Large intestine (tissue), 3 donors: ENCODE data around the gene MEPCE. TPM values are rescaled to one million over a fixed set of nuclear protein-coding genes. Genes with fewer than 3 reads are reported as not detected.

Experiments used
- DNase-seq, 2 donors: peaks; one replicate each; pipeline versions ENCODE4 v3.0.0 to v3.0.0-alpha.2; 2013
- H3K27ac ChIP-seq: one replicate; pipeline ENCODE4 v1.5.1; 2013; ENCODE audit warnings: low read length
- H3K27me3 ChIP-seq: 2 replicates; pipeline ENCODE4 v1.6.1; 2013; ENCODE audit warnings: low read length; ENCODE audit not compliant: control insufficient read depth, insufficient read depth
- H3K36me3 ChIP-seq: 2 replicates; pipeline ENCODE4 v1.6.1; 2013; ENCODE audit warnings: low read length; ENCODE audit not compliant: control insufficient read depth, insufficient read depth
- H3K4me1 ChIP-seq: one replicate; pipeline ENCODE4 v1.6.1; 2013; ENCODE audit warnings: low read length; ENCODE audit not compliant: control insufficient read depth, insufficient read depth
- H3K4me3 ChIP-seq: one replicate; pipeline ENCODE4 v1.5.1; 2013; ENCODE audit warnings: low read length
- H3K9me3 ChIP-seq: one replicate; pipeline ENCODE4 v1.6.1; 2013; ENCODE audit warnings: mild to moderate bottlenecking, low read depth, low read length, moderate library complexity; ENCODE audit not compliant: control insufficient read depth
- WGBS: methylation state at CpG from one replicate; pipeline ENCODE4 v1.1.5; 2013; ENCODE audit warnings: low lambda C conversion rate; ENCODE audit not compliant: insufficient coverage; 5-methylcytosine and 5-hydroxymethylcytosine counted together
- polyA plus RNA-seq: library from polyadenylated mRNA; unstranded; fragments of 120-200 nt; gene quantifications from one replicate; pipeline ENCODE4 v1.2.1, GENCODE V29; 2013

MEPCE gene
- polyA plus RNA-seq, 1 donor: 37.6 TPM

DNA sequence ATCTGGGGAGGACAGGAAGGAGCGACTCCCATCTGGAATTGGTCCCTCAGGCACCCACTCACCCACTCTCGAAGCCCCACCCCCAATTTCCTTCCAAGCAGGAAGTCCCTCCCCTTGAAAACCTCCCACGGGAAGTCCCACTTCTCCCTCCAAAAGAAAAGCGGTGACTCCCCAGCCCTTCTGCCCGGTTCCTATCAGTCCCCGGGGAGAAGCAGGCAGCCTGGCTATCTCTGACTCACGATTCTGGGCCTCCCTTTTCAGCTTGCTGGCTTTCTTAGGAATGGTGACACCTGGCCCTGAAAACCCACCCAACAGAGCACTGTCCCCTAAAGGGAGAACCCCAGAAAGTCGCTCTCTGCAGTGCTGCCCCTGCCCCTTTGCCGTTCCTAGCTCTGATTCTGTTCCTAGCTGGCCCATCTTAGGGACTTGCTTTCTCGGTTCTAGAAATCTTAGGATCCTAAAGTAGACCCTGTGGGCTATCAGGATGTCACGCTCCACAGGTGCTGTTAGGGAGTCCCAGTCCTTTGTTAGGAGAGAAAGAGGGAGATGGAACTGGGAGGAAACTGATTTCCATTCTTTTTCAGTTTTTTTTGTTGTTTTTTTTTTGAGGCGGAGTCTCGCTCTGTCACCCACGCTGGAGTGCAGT is 43.3 kb downstream of the MEPCE start:
- Histone ChIP-seq H3K36me3 (peaks cover 45% of the 10 kb centered on the region), H3K4me1 (peaks cover 24% of the 10 kb centered on the region), H3K9me3 (no peaks in the 10 kb centered on the region), H3K27ac (no peak overlapping the region), H3K4me3 (no peak overlapping the region), H3K27me3 (no peaks in the 10 kb centered on the region)
- DNase-seq: no peak
- WGBS: 100% methylated on average over 1 of the region's 14 CpGs

DNA sequence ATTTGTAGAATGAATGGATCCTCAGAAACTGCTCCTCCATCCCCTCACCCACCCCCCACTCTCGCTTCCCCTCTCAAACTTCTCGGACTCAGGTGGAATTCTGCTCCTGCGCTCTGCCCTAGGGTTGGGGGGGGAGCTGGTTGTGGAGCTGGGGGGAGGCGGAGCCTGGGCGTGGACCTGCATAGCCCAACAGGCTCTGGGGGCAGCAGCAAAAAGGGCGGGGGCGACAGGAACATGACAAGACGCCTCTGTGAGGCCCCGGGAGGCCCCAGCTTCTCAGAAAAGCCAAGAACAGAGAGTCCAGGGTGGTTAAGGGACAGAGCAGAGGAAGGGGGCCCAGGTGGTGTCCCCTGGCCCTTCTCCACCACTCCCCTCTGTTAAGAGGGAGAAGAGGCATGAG is 45.9 kb downstream of the MEPCE start:
- no peaks in the 10 kb centered on the region for H3K9me3 ChIP-seq
- peak overlapping the region; percentile 26 for H3K27ac ChIP-seq
- no CpG with 5 or more reads among the region's 9 CpGs for WGBS
- peaks cover 22% of the 10 kb centered on the region for H3K4me1 ChIP-seq
- peaks cover 33% of the 10 kb centered on the region for H3K36me3 ChIP-seq
- H3K4me3 ChIP-seq: peak overlapping the region; percentile 14
- no peaks in the 10 kb centered on the region for H3K27me3 ChIP-seq
- peak; percentile 37 to 65 for DNase-seq

DNA sequence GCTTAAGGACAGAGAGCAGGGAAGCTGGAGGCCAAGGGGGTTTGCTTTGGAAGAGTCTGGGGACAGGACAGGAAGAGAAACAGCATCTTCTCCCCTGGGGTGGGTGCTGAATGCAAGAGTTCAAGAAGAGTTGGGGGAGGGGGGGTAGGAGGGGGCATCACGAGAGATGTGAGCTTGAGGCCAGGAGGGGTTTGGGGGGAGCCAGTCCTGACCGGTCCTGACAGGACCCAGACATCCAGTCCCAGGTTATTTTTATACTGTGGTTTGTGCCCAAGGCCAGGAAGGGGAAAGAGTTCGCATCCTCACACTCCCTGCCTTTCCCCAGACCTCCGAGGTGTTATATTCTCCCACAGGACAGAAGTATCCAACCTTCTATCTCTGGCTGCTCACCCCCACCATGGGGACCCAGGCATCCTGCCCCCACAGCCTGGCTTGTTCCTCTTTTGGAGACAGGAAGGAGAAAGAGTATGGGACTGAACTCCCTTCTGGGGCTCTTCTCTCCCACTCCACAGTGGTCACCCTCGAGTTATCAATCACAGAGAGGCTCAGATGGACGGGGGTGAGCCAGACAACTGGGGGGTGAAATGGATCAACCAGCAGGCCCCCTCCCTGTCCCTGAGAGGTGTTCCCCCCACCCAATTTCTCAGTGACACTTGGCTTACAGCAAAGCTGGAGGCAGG is 46.6 kb downstream of the MEPCE start:
- WGBS: no CpG with 5 or more reads among the region's 6 CpGs
- peak overlapping the region; percentile 14 for H3K4me3 ChIP-seq
- DNase-seq: no peak
- H3K4me1 ChIP-seq: peaks cover 22% of the 10 kb centered on the region
- H3K9me3 ChIP-seq: no peaks in the 10 kb centered on the region
- peaks cover 29% of the 10 kb centered on the region for H3K36me3 ChIP-seq
- H3K27ac ChIP-seq: peak overlapping the region; percentile 26
- no peaks in the 10 kb centered on the region for H3K27me3 ChIP-seq

DNA sequence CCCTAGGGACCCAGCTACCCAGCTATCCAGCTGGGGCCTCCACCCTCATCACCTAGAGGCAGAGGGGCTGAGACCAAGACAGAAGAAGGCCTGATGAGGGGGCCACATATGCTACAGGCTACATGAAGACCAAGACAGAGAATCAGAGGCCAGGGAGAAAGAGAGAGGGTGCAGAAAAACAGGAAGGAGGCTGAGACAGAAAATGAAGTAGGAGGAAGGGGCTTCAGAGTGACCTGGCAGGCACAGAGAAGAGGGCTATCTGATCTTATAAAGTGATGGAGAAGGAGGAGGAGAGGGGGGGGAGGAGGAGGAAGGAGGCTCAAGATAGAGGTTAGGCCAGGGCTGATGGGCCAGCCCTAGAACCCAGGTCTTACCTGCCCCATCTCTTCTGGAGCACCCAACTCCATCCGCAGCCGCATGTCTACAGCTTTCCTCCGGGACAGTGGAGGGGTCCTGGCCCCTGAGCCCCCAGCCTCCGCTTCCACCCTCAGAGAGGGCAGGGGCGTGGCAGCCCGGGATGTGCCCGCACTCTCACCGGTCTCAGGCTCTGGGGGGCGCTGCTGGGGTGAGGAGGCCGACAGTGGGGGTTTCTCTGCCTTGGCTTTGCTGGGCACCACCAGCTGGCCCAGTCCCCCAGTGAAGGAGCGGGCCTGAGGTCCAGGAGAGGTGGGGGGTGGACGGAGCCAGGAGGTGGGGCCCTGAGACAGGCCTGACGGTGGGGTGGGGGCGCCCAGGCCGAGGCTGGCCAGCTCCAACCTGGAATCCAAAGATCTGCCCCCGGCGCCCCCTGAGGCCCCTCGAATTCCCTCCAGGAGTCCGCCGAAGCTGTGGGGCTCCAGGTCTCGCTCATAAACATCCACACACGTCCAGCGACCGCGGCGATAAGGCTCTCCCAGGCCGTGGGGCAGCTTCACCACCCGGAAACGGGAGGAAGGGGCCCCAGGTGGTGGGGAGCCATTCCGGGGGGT is 47.6 kb downstream of the MEPCE start:
- no CpG with 5 or more reads among the region's 30 CpGs for WGBS
- Histone ChIP-seq H3K4me1 (peaks cover 22% of the 10 kb centered on the region), H3K27ac (peak overlapping the region; percentile 96), H3K27me3 (no peaks in the 10 kb centered on the region), H3K4me3 (peak overlapping the region; percentile 100), H3K9me3 (no peaks in the 10 kb centered on the region), H3K36me3 (peaks cover 25% of the 10 kb centered on the region)
- peak in 1 of 2 donors; percentile 41 for DNase-seq

DNA sequence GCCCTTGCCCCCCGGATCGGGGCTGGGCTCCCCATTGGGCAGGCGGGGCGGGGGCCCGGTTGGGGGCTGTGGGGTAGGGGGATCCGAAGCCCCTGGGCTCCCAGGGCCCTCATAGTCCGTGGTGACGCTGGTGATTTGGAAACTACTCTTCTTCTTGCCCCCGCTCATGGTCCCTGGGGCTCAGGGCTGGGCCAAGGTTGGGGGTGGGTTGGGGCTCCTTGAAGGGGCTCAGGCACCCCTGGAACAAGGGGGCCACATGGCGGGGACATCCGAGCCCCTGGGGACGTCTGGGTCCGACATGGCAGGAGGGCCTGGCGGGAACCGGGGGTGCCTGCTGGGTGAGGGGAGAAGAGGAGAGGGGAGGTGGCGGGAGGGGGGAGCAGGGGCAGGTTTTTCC is 48.2 kb downstream of the MEPCE start:
- Histone ChIP-seq H3K27ac (peak overlapping the region; percentile 96), H3K36me3 (peaks cover 22% of the 10 kb centered on the region), H3K4me1 (peaks cover 28% of the 10 kb centered on the region), H3K4me3 (peak overlapping the region; percentile 100), H3K9me3 (no peaks in the 10 kb centered on the region), H3K27me3 (no peaks in the 10 kb centered on the region)
- no CpG with 5 or more reads among the region's 16 CpGs for WGBS
- DNase-seq: peak in 1 of 2 donors; percentile 47

DNA sequence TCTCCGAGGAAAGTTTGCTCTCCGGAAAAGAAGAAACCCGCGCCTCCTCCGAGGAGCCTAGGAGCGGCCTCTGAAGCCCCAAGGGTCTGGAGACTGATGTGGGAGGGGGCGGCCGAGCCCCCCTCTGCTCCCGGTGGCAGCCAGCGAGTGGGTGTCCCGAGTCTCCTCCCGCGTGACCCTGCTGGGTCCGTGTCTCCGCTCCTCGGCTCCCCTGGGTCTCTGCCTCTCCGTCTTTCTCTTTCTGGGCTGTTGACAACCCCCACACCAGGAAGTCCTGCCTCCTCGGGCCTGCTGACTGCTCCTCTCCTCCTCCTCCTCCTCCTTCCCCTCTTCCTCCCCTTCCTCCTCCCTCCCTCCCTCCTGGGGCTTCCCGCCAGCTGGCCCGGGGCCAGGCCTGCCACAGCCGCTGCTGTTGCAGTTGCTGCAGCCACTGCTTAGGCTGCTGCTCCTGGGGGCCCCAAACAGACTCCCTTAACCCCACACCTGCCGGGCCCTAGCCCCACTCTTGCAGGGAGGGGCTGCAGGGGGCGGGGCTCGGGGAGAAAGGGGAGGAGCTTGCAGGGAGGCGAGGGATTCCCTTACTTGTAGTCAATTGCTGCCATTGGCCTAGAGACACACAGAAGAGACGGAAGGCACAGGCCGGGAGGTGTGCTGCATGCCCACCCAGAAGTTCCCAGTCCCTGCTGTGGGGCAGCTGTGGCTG is 49.5 kb downstream of the MEPCE start, which contains the start of gene TSC22D4:
Gene TSC22D4 (minus strand): TSS at position 257 of the 703 bp plus-strand sequence. CDS start 1,176 bp downstream, outside the sequence.
- peaks cover 13% of the 10 kb centered on the region for H3K36me3 ChIP-seq
- DNase-seq: peak; percentile 96 to 98
- H3K9me3 ChIP-seq: no peaks in the 10 kb centered on the region
- WGBS: no CpG with 5 or more reads among the region's 27 CpGs
- no peaks in the 10 kb centered on the region for H3K27me3 ChIP-seq
- H3K4me1 ChIP-seq: peaks cover 33% of the 10 kb centered on the region
- peak within 1 kb of the TSS; percentile 96 for H3K27ac ChIP-seq
- H3K4me3 ChIP-seq: peak within 1 kb of the TSS; percentile 100

DNA sequence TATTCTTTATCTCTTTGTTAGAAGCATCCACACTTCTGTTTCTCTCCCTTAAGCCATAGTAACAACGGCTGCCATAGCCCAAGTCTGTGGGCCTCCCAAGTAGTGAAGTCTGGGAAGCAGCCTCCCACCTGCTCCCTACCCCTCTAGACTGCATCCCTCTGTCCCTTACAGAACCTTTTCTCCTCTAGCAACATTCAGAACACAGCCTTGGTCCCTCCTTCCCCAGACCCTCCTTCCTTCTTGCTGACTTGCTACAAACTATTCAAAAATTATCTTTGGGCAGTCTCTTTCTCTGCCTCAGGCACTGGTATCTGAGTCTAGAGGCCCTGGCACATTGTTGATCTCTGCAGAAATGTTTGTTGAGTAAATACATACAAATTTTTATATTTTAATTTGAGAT is 51.8 kb downstream of the MEPCE start:
- no CpG with 5 or more reads among the region's 1 CpG for WGBS
- no peaks in the 10 kb centered on the region for H3K27me3 ChIP-seq
- H3K27ac ChIP-seq: no peak overlapping the region
- DNase-seq: no peak
- H3K9me3 ChIP-seq: no peaks in the 10 kb centered on the region
- H3K4me3 ChIP-seq: no peak overlapping the region
- H3K4me1 ChIP-seq: peaks cover 26% of the 10 kb centered on the region
- peaks cover 4% of the 10 kb centered on the region for H3K36me3 ChIP-seq

DNA sequence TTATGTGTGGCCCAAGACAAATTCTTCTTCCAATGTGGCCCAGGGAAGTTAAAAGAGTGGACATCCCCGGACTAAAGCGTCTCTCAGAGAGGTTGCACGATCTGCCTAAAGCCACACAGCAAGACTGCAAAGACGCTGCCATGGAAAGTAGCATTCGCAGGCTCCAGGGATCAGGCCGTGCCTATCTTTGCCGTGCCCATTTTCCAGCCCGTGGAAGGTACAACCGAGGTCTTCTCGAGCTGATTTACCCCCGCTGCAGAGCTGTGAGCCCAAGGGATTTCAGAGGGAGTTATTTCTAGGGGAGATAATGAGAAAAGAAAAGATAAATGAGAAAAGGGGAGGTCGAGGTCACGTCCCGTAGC is 53.1 kb downstream of the MEPCE start:
- DNase-seq: no peak
- Histone ChIP-seq H3K9me3 (no peaks in the 10 kb centered on the region), H3K27me3 (no peaks in the 10 kb centered on the region), H3K36me3 (no peaks in the 10 kb centered on the region), H3K27ac (no peak overlapping the region), H3K4me3 (peak overlapping the region; percentile 68), H3K4me1 (peaks cover 17% of the 10 kb centered on the region)
- WGBS: no CpG with 5 or more reads among the region's 14 CpGs

DNA sequence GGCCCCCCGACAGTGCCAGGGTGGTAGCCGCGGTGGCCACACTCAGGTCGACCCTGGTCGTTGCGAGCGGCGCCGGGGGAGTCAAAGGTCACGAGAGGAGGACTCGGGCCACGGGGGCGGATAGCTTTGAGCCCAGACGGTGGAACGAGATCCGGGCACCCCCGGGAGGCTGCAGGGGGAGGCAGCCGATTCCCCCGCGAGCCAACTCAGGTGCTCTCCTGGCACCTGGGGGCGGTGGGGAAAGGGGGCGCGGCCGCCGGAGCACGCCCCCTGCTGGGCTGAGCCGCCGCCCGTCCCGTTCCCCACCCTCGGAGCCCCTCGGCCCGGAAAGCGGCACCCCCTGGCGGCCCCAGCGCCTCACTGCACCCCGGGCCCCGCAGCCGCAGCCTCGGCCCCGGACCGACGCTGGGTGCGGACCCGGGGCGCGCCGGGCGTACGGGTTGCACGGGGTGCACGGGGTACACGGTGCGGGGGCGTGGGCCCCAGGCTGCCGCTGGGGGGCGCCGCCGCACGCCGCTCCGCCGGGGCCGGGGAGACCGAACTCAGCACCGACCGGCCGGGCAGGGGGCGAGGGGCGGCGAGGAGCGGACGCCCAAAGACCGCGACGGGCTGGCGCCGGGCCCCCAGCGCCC is 53.6 kb downstream of the MEPCE start:
- no CpG with 5 or more reads among the region's 79 CpGs for WGBS
- Histone ChIP-seq H3K27ac (no peak overlapping the region), H3K9me3 (peaks cover 2% of the 10 kb centered on the region), H3K4me1 (peaks cover 17% of the 10 kb centered on the region), H3K36me3 (no peaks in the 10 kb centered on the region), H3K27me3 (no peaks in the 10 kb centered on the region), H3K4me3 (peak overlapping the region; percentile 68)
- peak; percentile 61 to 80 for DNase-seq
